MCF 10A (cell line): Measurements from ENCODE around the gene CELF4. TPM values are rescaled to one million over a fixed set of nuclear protein-coding genes. Genes with fewer than 3 reads are reported as not detected.

ENCODE experiments used
- BruUV-seq: library from RNA; stranded (reverse); fragments of 400-500 nt; replicated peaks from 2 replicates; lab custom pipeline; 2021; lab: Mats Ljungman, UMichigan
- CTCF ChIA-PET: fragments of 300-600 bp; sonication (Branson Sonifier 250); formaldehyde crosslinking; extraction: SDS; loops from one replicate; lab custom pipeline; 2021; ENCODE audit warnings: antibody characterized with exemption, inconsistent platforms; lab: Yijun Ruan, JAX
- POLR2A ChIA-PET: fragments of 300-600, 350-650 bp; sonication (Branson Sonifier 250); formaldehyde crosslinking; extraction: SDS; loops from one replicate; lab custom pipeline; 2020; ENCODE audit warnings: antibody characterized with exemption, inconsistent platforms; lab: Yijun Ruan, JAX
- DNase-seq: peaks from one replicate; pipeline ENCODE4 v3.0.0-alpha.2; 2018; ENCODE audit not compliant: unreplicated experiment
- H3K27ac Mint-ChIP-seq: one replicate; pipeline ENCODE4 v1.8.0; 2022; ENCODE audit warnings: mild to moderate bottlenecking, low read depth, mixed read lengths; ENCODE audit not compliant: unreplicated experiment
- H3K27me3 Mint-ChIP-seq: one replicate; pipeline ENCODE4 v1.8.0; 2022; ENCODE audit warnings: mixed read lengths; ENCODE audit not compliant: insufficient read depth, unreplicated experiment
- H3K36me3 Mint-ChIP-seq: one replicate; pipeline ENCODE4 v1.8.0; 2022; ENCODE audit warnings: mild to moderate bottlenecking, moderate library complexity, mixed read lengths; ENCODE audit not compliant: insufficient read depth, unreplicated experiment
- H3K4me1 Mint-ChIP-seq: one replicate; pipeline ENCODE4 v1.8.0; 2022; ENCODE audit warnings: mixed read lengths; ENCODE audit not compliant: insufficient read depth, unreplicated experiment
- H3K4me3 Mint-ChIP-seq: one replicate; pipeline ENCODE4 v1.8.0; 2022; ENCODE audit warnings: mild to moderate bottlenecking, moderate library complexity, mixed read lengths; ENCODE audit not compliant: unreplicated experiment
- H3K9me3 Mint-ChIP-seq: one replicate; pipeline ENCODE4 v1.8.0; 2022; ENCODE audit warnings: mixed read lengths; ENCODE audit not compliant: unreplicated experiment
- CTCF ChIP-seq: fragments of 200-600 bp; IDR thresholded peaks from one replicate; pipeline ENCODE4 v1.8.0; 2022; ENCODE audit warnings: antibody characterized with exemption, mild to moderate bottlenecking; ENCODE audit not compliant: unreplicated experiment
- intact Hi-C: fragments of 100-400 bp; cut with micrococcal nuclease; formaldehyde crosslinking; loops from 2 replicates; pipeline ENCODE4 v1.14.1; 2022
- total RNA-seq: library from RNA; stranded (reverse); gene quantifications from 2 replicates; pipeline ENCODE4 v1.2.3, GENCODE V29; 2022

Gene CELF4
- total RNA-seq, 1 experiment from 2014 or later, result not detected

- ChIA-PET POLR2A (no interaction called here), CTCF (interaction anchor here (1.2 kb wide), 1 partner anchor 20 kb away, joined by 3 read pairs; no protein-coding TSS in a partner anchor)
- Mint-ChIP-seq H3K27ac (no peak overlapping the region), H3K27me3 (no peaks in the 10 kb centered on the region), H3K9me3 (no peaks in the 10 kb centered on the region), H3K4me3 (no peak overlapping the region), H3K4me1 (no peaks in the 10 kb centered on the region), H3K36me3 (no peaks in the 10 kb centered on the region)
- DNase-seq, result no peak
- no TSS peak for BruUV-seq
- intact Hi-C loops, result no loop called here
- no peak for TF ChIP-seq CTCF
These were observed 46.1 kb upstream of the CELF4 start for GRCh38 chr18:37611614-37612279.

GRCh38 chr18:37608876-37609275 lies 43.3 kb upstream of the CELF4 start:
- H3K27me3 Mint-ChIP-seq, result no peaks in the 10 kb centered on the region
- no peaks in the 10 kb centered on the region for H3K36me3 Mint-ChIP-seq
- CTCF ChIA-PET, result interaction anchor here (0.6 kb wide), 1 partner anchor 909 kb away, joined by 3 read pairs; no protein-coding TSS in a partner anchor
- intact Hi-C loops, result no loop called here
- no peak for DNase-seq
- H3K4me1 Mint-ChIP-seq, result no peaks in the 10 kb centered on the region
- POLR2A ChIA-PET, result no interaction called here
- TF ChIP-seq CTCF, result no peak
- BruUV-seq, result no TSS peak
- H3K4me3 Mint-ChIP-seq, result no peak overlapping the region
- no peak overlapping the region for H3K27ac Mint-ChIP-seq
- H3K9me3 Mint-ChIP-seq, result no peaks in the 10 kb centered on the region

- no peak overlapping the region for H3K4me3 Mint-ChIP-seq
- no peaks in the 10 kb centered on the region for H3K9me3 Mint-ChIP-seq
- POLR2A ChIA-PET, result no interaction called here
- H3K27ac Mint-ChIP-seq, result no peak overlapping the region
- H3K27me3 Mint-ChIP-seq, result no peaks in the 10 kb centered on the region
- BruUV-seq, result no TSS peak
- DNase-seq, result no peak
- H3K4me1 Mint-ChIP-seq, result no peaks in the 10 kb centered on the region
- no peaks in the 10 kb centered on the region for H3K36me3 Mint-ChIP-seq
- intact Hi-C loops, result no loop called here
- CTCF ChIA-PET, result interaction anchor here (0.7 kb wide), 1 partner anchor 46 kb away, joined by 4 read pairs; no protein-coding TSS in a partner anchor
- no peak for TF ChIP-seq CTCF
These were observed 41.7 kb upstream of the CELF4 start for GRCh38 chr18:37607281-37607680.

- Mint-ChIP-seq H3K27me3 (no peaks in the 10 kb centered on the region), H3K27ac (no peak overlapping the region), H3K36me3 (no peaks in the 10 kb centered on the region), H3K4me3 (no peak overlapping the region), H3K9me3 (no peaks in the 10 kb centered on the region), H3K4me1 (no peaks in the 10 kb centered on the region)
- no peak for DNase-seq
- no peak for TF ChIP-seq CTCF
- intact Hi-C loops, result no loop called here
- CTCF ChIA-PET, result no interaction called here
- POLR2A ChIA-PET, result no interaction called here
- BruUV-seq, result no TSS peak
These were observed 38.4 kb upstream of the CELF4 start for GRCh38 chr18:37604032-37604431.
